H1 (cell line): ENCODE results near the gene EFHC1. TPM values are rescaled to one million over a fixed set of nuclear protein-coding genes. Genes with fewer than 3 reads are reported as not detected.

Experiments
- CTCF ChIA-PET: fragments of 300-600 bp; sonication (Branson Sonifier 250); formaldehyde crosslinking; loops from one replicate; lab custom pipeline; 2021; ENCODE audit not compliant: partially characterized antibody; lab: Charles Lee
- POLR2A ChIA-PET: fragments of 300-600 bp; sonication (Branson Sonifier 250); formaldehyde crosslinking; loops from one replicate; lab custom pipeline; 2021; ENCODE audit warnings: inconsistent platforms; ENCODE audit not compliant: partially characterized antibody; lab: Charles Lee
- DNase-seq, 2 experiments: peaks; one replicate each; pipeline versions ENCODE4 v3.0.0 to v3.0.0-alpha.2; 2010 to 2022; ENCODE audit warnings: low spot score in 2 of 2, low read depth in 1 of 2, mixed read lengths in 1 of 2
- FAIRE-seq: peaks from 2 replicates; lab custom pipeline; 2011; peaks lifted over from hg19 to GRCh38; lab: Jason Lieb, UNC
- H2AFZ ChIP-seq: 2 replicates; pipeline ENCODE4 v1.8.1; 2012; ENCODE audit warnings: low read length, inconsistent platforms
- H2AK5ac ChIP-seq: 2 replicates; pipeline ENCODE4 v1.6.1; 2013; ENCODE audit warnings: low read depth, low read length
- H2BK120ac ChIP-seq: replicated peaks from 2 replicates; pipeline ENCODE3; 2013; ENCODE audit warnings: low read depth, low read length, inconsistent platforms
- H2BK12ac ChIP-seq: 2 replicates; pipeline ENCODE4 v1.6.1; 2013; ENCODE audit warnings: low read depth, low read length
- H2BK15ac ChIP-seq: 2 replicates; pipeline ENCODE4 v1.6.1; 2013; ENCODE audit warnings: low read length
- H2BK20ac ChIP-seq: 2 replicates; pipeline ENCODE4 v1.6.1; 2013; ENCODE audit warnings: low read length
- H2BK5ac ChIP-seq: 2 replicates; pipeline ENCODE4 v1.6.1; 2013; ENCODE audit warnings: low read depth, low read length
- H3K14ac ChIP-seq: 2 replicates; pipeline ENCODE4 v1.6.1; 2013; ENCODE audit warnings: inconsistent platforms; ENCODE audit not compliant: insufficient read length
- H3K18ac ChIP-seq: 2 replicates; pipeline ENCODE4 v1.6.1; 2013; ENCODE audit warnings: low read length; ENCODE audit errors: extremely low read depth
- H3K23ac ChIP-seq: 2 replicates; pipeline ENCODE4 v1.6.1; 2013; ENCODE audit warnings: inconsistent platforms; ENCODE audit not compliant: insufficient read length
- H3K23me2 ChIP-seq: 2 replicates; pipeline ENCODE4 v1.6.1; 2013; ENCODE audit warnings: low read depth, low read length
- H3K27ac ChIP-seq: 2 replicates; pipeline ENCODE4 v1.6.1; 2011; ENCODE audit warnings: low read depth, low read length, inconsistent platforms
- H3K27me3 ChIP-seq, 4 experiments: replicated peaks in 1 of 4; 1 replicate in 1 of 4; 2 replicates in 3 of 4; pipeline versions ENCODE4 v1.6.1 to v1.8.1; 2011 to 2013; ENCODE audit warnings: low read length in 3 of 4, mild to moderate bottlenecking in 3 of 4, inconsistent platforms in 2 of 4, mixed read lengths in 2 of 4, moderate library complexity in 1 of 4; ENCODE audit not compliant: control insufficient read depth in 3 of 4, insufficient read depth in 3 of 4; ENCODE audit errors: extremely low read depth in 1 of 4
- H3K36me3 ChIP-seq, 4 experiments: 2 replicates each; pipeline versions ENCODE4 v1.6.1 to v1.8.1; 2011 to 2013; ENCODE audit warnings: mild to moderate bottlenecking in 4 of 4, low read length in 3 of 4, moderate library complexity in 2 of 4, control low read depth in 1 of 4, inconsistent platforms in 1 of 4; ENCODE audit not compliant: insufficient read depth in 4 of 4, control insufficient read depth in 2 of 4
- H3K4ac ChIP-seq: replicated peaks from 2 replicates; pipeline ENCODE3; 2013; ENCODE audit warnings: low read length, low read depth, mixed read lengths, inconsistent platforms; ENCODE audit not compliant: insufficient read length
- H3K4me1 ChIP-seq, 4 experiments: replicated peaks in 1 of 4; 1 replicate in 1 of 4; 2 replicates in 3 of 4; pipeline versions ENCODE4 v1.6.1 to v1.8.1; 2011 to 2013; ENCODE audit warnings: low read length in 3 of 4, inconsistent platforms in 2 of 4, mixed read lengths in 1 of 4; ENCODE audit not compliant: insufficient read depth in 4 of 4, control insufficient read depth in 3 of 4
- H3K4me2 ChIP-seq, 2 experiments: 2 replicates each; pipeline versions ENCODE4 v1.6.1 to v1.8.1; 2011 to 2013; ENCODE audit warnings: low read depth in 2 of 2, low read length in 2 of 2, control low read depth in 1 of 2, inconsistent platforms in 1 of 2, mild to moderate bottlenecking in 1 of 2; ENCODE audit not compliant: insufficient read depth in 1 of 2
- H3K4me3 ChIP-seq, 4 experiments: fragments of 200-600, 300-600 bp in 1 of 4; sonication (generic), shearing (Covaris generic), sonication (Bioruptor Twin) in 1 of 4; 2 replicates each; pipeline versions ENCODE4 v1.5.1 to v1.8.1; 2011 to 2016; ENCODE audit warnings: low read length in 4 of 4, low read depth in 3 of 4, control low read depth in 2 of 4, inconsistent platforms in 2 of 4, mild to moderate bottlenecking in 2 of 4, mixed read lengths in 1 of 4, moderate library complexity in 1 of 4; ENCODE audit not compliant: insufficient read depth in 2 of 4; ENCODE audit errors: extremely low read depth in 1 of 4
- H3K56ac ChIP-seq: replicated peaks from 2 replicates; pipeline ENCODE3; 2013; ENCODE audit warnings: low read depth, mild to moderate bottlenecking, mixed read lengths, low read length, inconsistent platforms; ENCODE audit not compliant: insufficient read length
- H3K79me1 ChIP-seq: 2 replicates; pipeline ENCODE4 v1.6.1; 2013; ENCODE audit warnings: low read depth, low read length, control low read depth
- H3K79me2 ChIP-seq, 2 experiments: 2 replicates each; pipeline versions ENCODE4 v1.6.1 to v1.8.1; 2012 to 2013; ENCODE audit warnings: low read length in 2 of 2, mild to moderate bottlenecking in 2 of 2, inconsistent platforms in 1 of 2; ENCODE audit not compliant: insufficient read depth in 2 of 2, control insufficient read depth in 1 of 2
- H3K9ac ChIP-seq, 4 experiments: replicated peaks in 1 of 4; 1 replicate in 1 of 4; 2 replicates in 3 of 4; pipeline versions ENCODE4 v1.6.1 to v1.8.1; 2011 to 2013; ENCODE audit warnings: low read depth in 3 of 4, low read length in 3 of 4, control low read depth in 2 of 4, mild to moderate bottlenecking in 2 of 4, moderate library complexity in 2 of 4, inconsistent platforms in 1 of 4; ENCODE audit errors: extremely low read depth in 1 of 4
- H3K9me3 ChIP-seq, 2 experiments: 2 replicates each; pipeline versions ENCODE4 v1.6.1 to v1.8.1; 2012 to 2013; ENCODE audit warnings: mild to moderate bottlenecking in 2 of 2, moderate library complexity in 2 of 2, control low read depth in 1 of 2, inconsistent platforms in 1 of 2, low read depth in 1 of 2, low read length in 1 of 2, mixed read lengths in 1 of 2; ENCODE audit not compliant: insufficient read depth in 2 of 2
- H4K20me1 ChIP-seq, 2 experiments: replicated peaks in 1 of 2; 2 replicates each; pipeline versions ENCODE3 to v1.8.1; 2011 to 2013; ENCODE audit warnings: inconsistent platforms in 2 of 2, low read length in 2 of 2, mild to moderate bottlenecking in 1 of 2; ENCODE audit not compliant: insufficient read depth in 2 of 2, control insufficient read depth in 1 of 2
- H4K5ac ChIP-seq: 2 replicates; pipeline ENCODE4 v1.6.1; 2013; ENCODE audit warnings: low read length, low read depth, mixed read lengths, inconsistent platforms; ENCODE audit not compliant: insufficient read length
- H4K8ac ChIP-seq: 2 replicates; pipeline ENCODE4 v1.8.0; 2013; ENCODE audit warnings: mild to moderate bottlenecking, moderate library complexity, low read length, inconsistent platforms; ENCODE audit not compliant: insufficient read depth; ENCODE audit errors: extremely low read depth
- H4K91ac ChIP-seq: replicated peaks from 2 replicates; pipeline ENCODE3; 2013; ENCODE audit warnings: low read length, mixed read lengths, inconsistent platforms; ENCODE audit not compliant: insufficient read length
- ATF3 ChIP-seq: IDR thresholded peaks from 2 replicates; pipeline ENCODE4 v1.6.1; 2011; ENCODE audit warnings: low read depth, mild to moderate bottlenecking, low read length; ENCODE audit not compliant: insufficient read depth
- BACH1 ChIP-seq: IDR thresholded peaks from 2 replicates; pipeline ENCODE4 v1.6.1; 2012; ENCODE audit warnings: low read length, improper control_type of control experiment
- BRCA1 ChIP-seq: IDR thresholded peaks from 2 replicates; pipeline ENCODE4 v1.6.1; 2012; ENCODE audit warnings: low read depth, low read length, improper control_type of control experiment
- EGR1 ChIP-seq: IDR thresholded peaks from 2 replicates; pipeline ENCODE4 v1.6.1; 2011; ENCODE audit warnings: low read depth, low read length, borderline replicate concordance
- FOSL1 ChIP-seq: IDR thresholded peaks from 2 replicates; pipeline ENCODE4 v1.6.1; 2011; ENCODE audit warnings: mild to moderate bottlenecking, low read depth, low read length, moderate library complexity; ENCODE audit not compliant: insufficient read depth
- NANOG ChIP-seq: IDR thresholded peaks from 2 replicates; pipeline ENCODE4 v1.6.1; 2011; ENCODE audit warnings: low read length, low read depth, mild to moderate bottlenecking, inconsistent platforms; ENCODE audit not compliant: insufficient read depth, poor library complexity, severe bottlenecking
- PHF8 ChIP-seq: fragments of 200-600 bp; sonication (generic); conservative IDR thresholded peaks from 2 replicates; pipeline ENCODE4 v1.7.1; 2012; ENCODE audit warnings: low read depth, mild to moderate bottlenecking, inconsistent platforms, low read length, moderate library complexity
- POLR2AphosphoS5 ChIP-seq: IDR thresholded peaks from 2 replicates; pipeline ENCODE4 v1.6.1; 2011; ENCODE audit warnings: low read depth, low read length
- RFX5 ChIP-seq: IDR thresholded peaks from 2 replicates; pipeline ENCODE4 v1.6.1; 2011; ENCODE audit warnings: low read depth, low read length, improper control_type of control experiment, borderline replicate concordance
- RXRA ChIP-seq: IDR thresholded peaks from 2 replicates; pipeline ENCODE4 v1.6.1; 2011; ENCODE audit warnings: low read depth, mild to moderate bottlenecking, low read length, moderate library complexity; ENCODE audit not compliant: insufficient read depth
- SAP30 ChIP-seq: fragments of 300-600 bp; sonication (generic); IDR thresholded peaks from 2 replicates; pipeline ENCODE4 v1.7.1; 2012; ENCODE audit warnings: low read length, moderate library complexity, mild to moderate bottlenecking, inconsistent platforms; ENCODE audit not compliant: insufficient read depth, insufficient replicate concordance
- SP1 ChIP-seq: IDR thresholded peaks from 2 replicates; pipeline ENCODE4 v1.6.1; 2011; ENCODE audit warnings: low read depth, low read length
- SRF ChIP-seq: IDR thresholded peaks from 2 replicates; pipeline ENCODE4 v1.6.1; 2011; ENCODE audit warnings: mild to moderate bottlenecking, low read depth, low read length, moderate library complexity
- TBP ChIP-seq: IDR thresholded peaks from 2 replicates; pipeline ENCODE4 v1.6.1; 2011; ENCODE audit warnings: low read depth, low read length, improper control_type of control experiment
- TEAD4 ChIP-seq: IDR thresholded peaks from 2 replicates; pipeline ENCODE4 v1.6.1; 2012; ENCODE audit warnings: low read depth, low read length, inconsistent platforms, mixed read lengths
- WGBS, 2 experiments: shearing (Covaris generic) in 1 of 2; methylation state at CpG; one replicate each; pipeline versions ENCODE4 v1.1.6 to v1.1.7; 2013 to 2015; ENCODE audit warnings: low lambda C conversion rate in 2 of 2, mixed read lengths in 2 of 2, inconsistent platforms in 1 of 2, low coverage in 1 of 2, missing lambda C conversion rate in 1 of 2; ENCODE audit not compliant: insufficient replicate concordance in 2 of 2, insufficient coverage in 1 of 2, insufficient read length in 1 of 2; ENCODE audit errors: extremely low coverage in 1 of 2, missing lambda C conversion rate in 1 of 2; 5-methylcytosine and 5-hydroxymethylcytosine counted together
- polyA plus RNA-seq, 7 experiments: library from polyadenylated mRNA; depleted of rRNA in 3 of 7; stranded (reverse) in 5 of 7; unstranded in 2 of 7; fragments of >200 nt in 5 of 7; fragments of 200-250 nt in 2 of 7; gene quantifications; 1 replicate in 5 of 7; 2 replicates in 1 of 7; 4 replicates in 1 of 7; pipeline versions ENCODE4 v1.2.1 to v1.2.3, GENCODE V29; 2011 to 2013; ENCODE audit warnings: missing spikeins in 2 of 7, mixed read lengths in 2 of 7
- total RNA-seq: library from RNA; stranded (reverse); fragmentation: NEBNext Ultra II Directional; extraction: Animal tissue kit (Norgen Biotek cat#: 25700); gene quantifications from 2 replicates; pipeline ENCODE4 v1.2.1, GENCODE V29; 2021

EFHC1 gene
- total and polyA plus RNA-seq, 2 of the 8 experiments (the other 6 are each of a cell fraction or from before 2014, with no cell fraction given): 10.5 to 16.4 TPM

GRCh38 chr6:52391599-52391998 lies 28.5 kb upstream of the EFHC1 start:
- H3K4me1 ChIP-seq: no peaks in the 10 kb centered on the region
- H3K27ac ChIP-seq: no peak overlapping the region
- no peak overlapping the region for H3K56ac ChIP-seq
- H3K27me3 ChIP-seq: peaks cover 0 to 2% (median 0%) of the 10 kb centered on the region in 4 experiments; a peak in 1 of 7 replicates
- H4K5ac ChIP-seq: no peak overlapping the region
- no peak overlapping the region for H3K4me3 ChIP-seq
- H2BK12ac ChIP-seq: no peak overlapping the region
- H2BK15ac ChIP-seq: no peak overlapping the region
- no peak for FAIRE-seq
- no peak overlapping the region for H2BK5ac ChIP-seq
- H3K79me2 ChIP-seq: no peaks in the 10 kb centered on the region
- H3K18ac ChIP-seq: no peak overlapping the region
- no peak overlapping the region for H3K4ac ChIP-seq
- no peak overlapping the region for H3K14ac ChIP-seq
- H3K79me1 ChIP-seq: no peaks in the 10 kb centered on the region
- no peaks in the 10 kb centered on the region; a peak in 1 of 8 replicates for H3K36me3 ChIP-seq
- WGBS, 2 experiments: 81% methylated on average over 1 of the region's 1 CpG; no CpG with 5 or more reads in 1 of the 2 experiments
- no peak overlapping the region for H3K9ac ChIP-seq
- H2BK120ac ChIP-seq: no peak overlapping the region
- POLR2A ChIA-PET: no interaction called here
- H3K23me2 ChIP-seq: no peaks in the 10 kb centered on the region
- CTCF ChIA-PET: interaction anchor here (0.6 to 6.1 kb wide), 9 partner anchors 8 to 157 kb away, joined by 3 to 29 read pairs (median 3); no protein-coding TSS in a partner anchor
- no peak overlapping the region for H4K8ac ChIP-seq
- no peak overlapping the region for H2BK20ac ChIP-seq
- H3K9me3 ChIP-seq: peaks cover 6 to 15% of the 10 kb centered on the region in 2 experiments
- no peak overlapping the region for H3K4me2 ChIP-seq
- peaks cover 0 to 1% of the 10 kb centered on the region in 2 experiments for H4K20me1 ChIP-seq
- no peak overlapping the region for H2AFZ ChIP-seq
- no peak overlapping the region for H2AK5ac ChIP-seq
- DNase-seq: no peak
- H4K91ac ChIP-seq: no peak overlapping the region
- no peak overlapping the region for H3K23ac ChIP-seq
- TF ChIP-seq BACH1: no peak
- no peak for TF ChIP-seq FOSL1
- no peak for TF ChIP-seq NANOG
- TF ChIP-seq SRF: no peak
- no peak for TF ChIP-seq BRCA1
- TF ChIP-seq TEAD4: no peak
- TF ChIP-seq ATF3: no peak
- TF ChIP-seq EGR1: no peak
- no peak for TF ChIP-seq RXRA
- TF ChIP-seq TBP: no peak
- no peak for TF ChIP-seq SAP30
- no peak for TF ChIP-seq POLR2AphosphoS5
- no peak for TF ChIP-seq SP1
- no peak for TF ChIP-seq RFX5
- no peak for TF ChIP-seq PHF8
